Measurements from ENCODE around the gene GOLGA6D.
"Not testable (repeated sequence)": the region's sequence is repeated elsewhere in the genome, so short reads cannot be mapped to it uniquely, and the experiment has no call there.

Gene GOLGA6D

DNA sequence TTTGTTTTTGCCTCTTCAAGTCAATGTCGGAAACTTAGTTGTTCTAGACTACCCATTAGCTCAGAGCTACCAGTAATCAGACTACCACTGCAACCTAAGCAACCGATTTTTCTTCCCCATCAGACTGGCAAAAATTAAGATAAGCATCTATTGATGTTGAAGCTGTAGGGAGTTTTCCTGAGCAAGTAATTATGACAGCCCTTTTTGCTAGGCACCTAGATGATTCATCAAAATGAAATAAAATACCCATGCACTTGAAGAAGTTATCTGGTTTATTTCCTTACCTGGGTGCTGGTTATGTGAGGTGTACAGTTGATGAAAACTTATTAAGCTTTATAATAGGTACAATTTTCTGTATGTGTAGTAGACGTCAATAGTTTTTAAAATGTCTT, 52.7 kb downstream of the GOLGA6D start:
- TF ChIP-seq, protein P1, sequence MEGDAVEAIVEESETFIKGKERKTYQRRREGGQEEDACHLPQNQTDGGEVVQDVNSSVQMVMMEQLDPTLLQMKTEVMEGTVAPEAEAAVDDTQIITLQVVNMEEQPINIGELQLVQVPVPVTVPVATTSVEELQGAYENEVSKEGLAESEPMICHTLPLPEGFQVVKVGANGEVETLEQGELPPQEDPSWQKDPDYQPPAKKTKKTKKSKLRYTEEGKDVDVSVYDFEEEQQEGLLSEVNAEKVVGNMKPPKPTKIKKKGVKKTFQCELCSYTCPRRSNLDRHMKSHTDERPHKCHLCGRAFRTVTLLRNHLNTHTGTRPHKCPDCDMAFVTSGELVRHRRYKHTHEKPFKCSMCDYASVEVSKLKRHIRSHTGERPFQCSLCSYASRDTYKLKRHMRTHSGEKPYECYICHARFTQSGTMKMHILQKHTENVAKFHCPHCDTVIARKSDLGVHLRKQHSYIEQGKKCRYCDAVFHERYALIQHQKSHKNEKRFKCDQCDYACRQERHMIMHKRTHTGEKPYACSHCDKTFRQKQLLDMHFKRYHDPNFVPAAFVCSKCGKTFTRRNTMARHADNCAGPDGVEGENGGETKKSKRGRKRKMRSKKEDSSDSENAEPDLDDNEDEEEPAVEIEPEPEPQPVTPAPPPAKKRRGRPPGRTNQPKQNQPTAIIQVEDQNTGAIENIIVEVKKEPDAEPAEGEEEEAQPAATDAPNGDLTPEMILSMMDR (IDR thresholded peaks at IDR 0.05; ENCODE audit: control insufficient read depth, extremely low read depth, insufficient read depth) = no peak
- peak overlapping the region; percentile 95 for H3K4me3 ChIP-seq (ENCODE audit: low read depth, low read length)
- no peak for DNase-seq (ENCODE audit: low read depth)

DNA sequence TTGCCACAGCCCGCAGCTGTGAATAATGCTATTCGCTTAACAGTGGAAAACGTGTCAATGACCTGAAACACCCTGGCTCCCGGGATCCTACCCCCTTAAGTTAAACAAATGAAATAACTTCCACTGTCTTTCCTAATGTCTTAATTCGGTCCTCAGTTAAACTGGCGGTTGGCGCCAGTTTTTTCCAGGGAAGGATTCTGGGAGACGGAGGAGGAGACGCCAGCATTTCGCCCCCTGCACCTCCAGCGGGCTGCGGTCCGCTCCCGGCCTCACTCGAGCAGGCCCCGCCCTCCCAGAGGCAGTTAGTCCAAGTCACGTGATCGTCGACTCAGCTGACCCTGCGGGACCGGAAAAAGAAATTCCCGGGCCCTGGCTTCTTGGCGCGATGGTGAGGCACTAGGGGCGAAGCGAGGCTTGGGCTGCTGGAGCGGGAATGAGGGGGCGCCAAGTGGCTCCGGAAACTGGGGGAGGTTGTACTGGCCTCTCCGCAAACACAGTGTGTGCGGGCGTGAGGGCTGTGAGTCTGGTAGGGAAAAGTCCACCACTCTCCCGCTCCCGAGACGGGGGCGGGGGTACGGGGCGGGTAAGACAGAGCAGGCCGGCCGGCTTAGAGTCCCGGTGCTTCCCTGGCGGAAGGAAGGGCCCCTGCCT, 53.2 kb downstream of the GOLGA6D start, which contains the start of gene COMMD4:
Gene COMMD4 (plus strand): TSS at position 359 of the 651 bp plus-strand sequence. CDS start 27 bp downstream, at position 386.
- peak; percentile 85 for DNase-seq (ENCODE audit: low read depth)
- TF ChIP-seq, protein P1 (IDR thresholded peaks at IDR 0.05; ENCODE audit: control insufficient read depth, extremely low read depth, insufficient read depth) = no peak
- peak within 1 kb of the TSS; percentile 95 for H3K4me3 ChIP-seq (ENCODE audit: low read depth, low read length)

DNA sequence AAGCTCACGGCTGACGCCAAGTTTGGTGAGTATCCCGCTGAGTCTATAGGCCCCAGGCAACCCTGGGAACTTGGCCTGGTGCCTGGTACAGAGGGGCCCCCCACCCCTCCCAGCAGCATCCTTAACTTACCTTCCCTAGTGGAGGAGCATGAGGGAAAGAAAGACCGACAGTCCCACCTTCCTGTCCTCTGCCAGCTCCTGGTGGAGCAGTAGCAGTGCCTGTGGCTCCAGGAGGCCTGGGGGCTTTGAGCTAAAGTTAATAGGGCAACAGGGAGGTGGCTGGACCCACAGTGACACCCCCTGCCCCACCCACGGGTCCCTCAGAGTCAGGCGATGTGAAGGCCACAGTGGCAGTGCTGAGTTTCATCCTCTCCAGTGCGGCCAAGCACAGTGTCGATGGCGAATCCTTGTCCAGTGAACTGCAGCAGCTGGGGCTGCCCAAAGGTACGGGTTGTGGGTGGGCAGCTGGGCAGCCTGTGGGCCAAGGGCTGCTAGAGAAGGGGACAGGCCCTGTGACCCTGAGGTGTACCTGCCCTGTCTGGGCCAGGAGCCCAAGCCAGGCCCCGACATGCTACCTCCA, 56.1 kb downstream of the GOLGA6D start:
- DNase-seq (ENCODE audit: low read depth) = no peak
- no peak overlapping the region for H3K4me3 ChIP-seq (ENCODE audit: low read depth, low read length)
- TF ChIP-seq, protein P1 (IDR thresholded peaks at IDR 0.05; ENCODE audit: control insufficient read depth, extremely low read depth, insufficient read depth) = no peak

DNA sequence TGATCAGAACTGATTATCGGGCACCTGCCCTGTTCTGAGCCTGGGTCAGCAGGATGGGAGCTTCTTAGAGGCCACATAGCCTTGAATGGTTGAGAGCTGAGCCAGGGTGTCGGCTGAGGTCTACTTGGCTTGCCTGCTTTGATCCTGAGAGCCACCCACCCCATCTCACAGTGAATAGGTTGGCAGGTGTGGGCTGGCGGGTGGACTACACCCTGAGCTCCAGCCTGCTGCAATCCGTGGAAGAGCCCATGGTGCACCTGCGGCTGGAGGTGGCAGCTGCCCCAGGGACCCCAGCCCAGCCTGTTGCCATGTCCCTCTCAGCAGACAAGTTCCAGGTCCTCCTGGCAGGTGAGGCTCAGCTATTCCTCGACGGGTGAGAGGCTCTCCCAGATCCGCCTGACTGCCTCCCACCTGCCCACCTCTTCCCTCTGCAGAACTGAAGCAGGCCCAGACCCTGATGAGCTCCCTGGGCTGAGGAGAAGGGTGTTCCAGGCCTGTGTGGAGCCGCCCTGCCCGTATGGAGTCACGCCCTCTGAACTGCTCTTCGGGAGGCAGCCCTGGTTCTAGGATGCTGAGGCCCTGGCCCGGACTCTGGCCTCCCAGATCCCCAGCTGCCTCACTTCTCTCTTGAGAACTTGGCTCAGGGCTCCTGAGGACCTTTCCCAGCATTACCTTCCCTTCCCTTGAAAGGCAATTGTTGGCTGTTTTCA, 57.1 kb downstream of the GOLGA6D start:
- TF ChIP-seq, protein P1 (IDR thresholded peaks at IDR 0.05; ENCODE audit: control insufficient read depth, extremely low read depth, insufficient read depth) = no peak
- no peak for DNase-seq (ENCODE audit: low read depth)

DNA sequence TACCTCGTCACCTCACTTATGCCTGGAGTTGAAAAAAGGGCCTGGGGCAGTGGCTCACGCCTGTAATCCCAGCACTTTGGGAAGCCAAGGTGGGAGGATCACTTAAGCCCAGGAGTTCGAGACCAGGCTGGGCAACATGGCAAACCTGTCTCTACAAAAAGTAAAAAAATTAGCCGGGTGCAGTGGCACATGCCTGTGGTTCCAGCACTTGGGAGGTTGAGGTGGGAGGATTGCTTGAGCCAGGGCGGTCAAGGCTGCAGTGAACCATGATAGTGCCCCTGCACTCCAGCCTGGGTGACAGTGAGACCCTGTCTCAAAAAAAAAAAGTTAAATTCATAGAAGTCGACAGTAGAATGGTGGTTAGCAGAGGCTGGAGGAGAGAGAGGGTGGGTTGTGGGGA, 59.6 kb downstream of the GOLGA6D start:
- H3K4me3 ChIP-seq (ENCODE audit: low read depth, low read length) = no peak overlapping the region
- TF ChIP-seq, protein P1 (IDR thresholded peaks at IDR 0.05; ENCODE audit: control insufficient read depth, extremely low read depth, insufficient read depth) = no peak
- DNase-seq (ENCODE audit: low read depth) = no peak

More for the DNA sequence above, 57.1 kb downstream of the GOLGA6D start:
- no peak overlapping the region for H3K4me3 ChIP-seq (ENCODE audit: low read depth, low read length)

DNA sequence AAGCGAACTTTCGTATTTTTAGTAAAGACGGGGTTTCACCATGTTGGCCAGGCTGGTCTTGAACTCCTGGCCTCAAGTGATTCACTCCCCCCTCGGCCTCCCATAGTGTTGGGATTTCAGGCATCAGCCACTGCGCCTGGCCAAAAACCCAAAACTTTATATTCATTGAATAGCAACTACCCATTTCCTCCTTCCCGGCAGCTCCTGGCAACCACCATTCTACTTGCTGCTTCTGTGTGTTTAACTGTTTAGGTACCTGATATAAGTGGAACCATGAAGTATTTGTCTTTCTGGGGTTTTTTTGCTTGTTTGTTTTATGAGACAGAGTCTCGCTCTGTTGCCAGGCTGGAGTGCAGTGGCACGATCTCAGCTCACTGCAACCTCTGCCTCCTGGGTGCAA, 61.3 kb downstream of the GOLGA6D start:
- not testable (repeated sequence) for DNase-seq (ENCODE audit: low read depth); H3K4me3 ChIP-seq (ENCODE audit: low read depth, low read length)

Measured in LNCaP clone FGC (cell line).